RWPE2 (cell line): ENCODE measurements around the gene IL20RB.
A peak's percentile ranks its signal among the peaks of the same experiment; 100 is the strongest.

Source experiments
- ATAC-seq: fragments of 200-7000 bp; cut with Tn5 transposase; 3 replicates; pipeline ENCODE4 v1.9.1; 2021; ENCODE audit warnings: low read depth
- DNase-seq: peaks from one replicate; pipeline ENCODE4 v3.0.0-alpha.2; 2020; ENCODE audit warnings: low spot score
- H3K27ac ChIP-seq: fragments of 450-650 bp; 2 replicates; pipeline ENCODE4 v1.5.1; 2017; ENCODE audit warnings: mild to moderate bottlenecking; ENCODE audit not compliant: poor library complexity, severe bottlenecking
- H3K27me3 ChIP-seq: fragments of 250-450 bp; sonication (Bioruptor Pico); 2 replicates; pipeline ENCODE4 v1.5.1; 2021; ENCODE audit warnings: mild to moderate bottlenecking, moderate library complexity; ENCODE audit not compliant: insufficient read depth, poor library complexity, severe bottlenecking
- H3K36me3 ChIP-seq: fragments of 250-450 bp; sonication (Bioruptor Pico); 2 replicates; pipeline ENCODE4 v1.5.1; 2020; ENCODE audit warnings: low read depth, mild to moderate bottlenecking, moderate library complexity
- H3K4me1 ChIP-seq: fragments of 250-450 bp; sonication (Bioruptor Pico); 2 replicates; pipeline ENCODE4 v1.5.1; 2021; ENCODE audit warnings: mild to moderate bottlenecking, moderate library complexity; ENCODE audit not compliant: insufficient read depth, poor library complexity, severe bottlenecking
- H3K4me3 ChIP-seq: fragments of 250-450 bp; sonication (Bioruptor Pico); 2 replicates; pipeline ENCODE4 v1.5.1; 2021; ENCODE audit warnings: mild to moderate bottlenecking, moderate library complexity; ENCODE audit not compliant: severe bottlenecking
- H3K9me3 ChIP-seq: fragments of 250-450 bp; sonication (Bioruptor Pico); 2 replicates; pipeline ENCODE4 v1.5.1; 2021; ENCODE audit warnings: mild to moderate bottlenecking, moderate library complexity; ENCODE audit not compliant: severe bottlenecking
- CTCF ChIP-seq: fragments of 450-650 bp; IDR thresholded peaks from one replicate; pipeline ENCODE4 v1.5.1; 2017; ENCODE audit warnings: mild to moderate bottlenecking, moderate library complexity; ENCODE audit not compliant: poor library complexity, severe bottlenecking

The IL20RB gene

GRCh38 chr3:137035631-137036030 is 77.8 kb downstream of the IL20RB start:
- H3K36me3 ChIP-seq: no peaks in the 10 kb centered on the region
- DNase-seq (no peak), ATAC-seq (peak; percentile 64; the same call in 2 of the 3 replicates)
- H3K27ac ChIP-seq: no peak overlapping the region
- no peaks in the 10 kb centered on the region for H3K27me3 ChIP-seq
- peak; percentile 35 for TF ChIP-seq CTCF
- no peaks in the 10 kb centered on the region for H3K9me3 ChIP-seq
- H3K4me3 ChIP-seq: no peak overlapping the region
- H3K4me1 ChIP-seq: no peaks in the 10 kb centered on the region

DNA sequence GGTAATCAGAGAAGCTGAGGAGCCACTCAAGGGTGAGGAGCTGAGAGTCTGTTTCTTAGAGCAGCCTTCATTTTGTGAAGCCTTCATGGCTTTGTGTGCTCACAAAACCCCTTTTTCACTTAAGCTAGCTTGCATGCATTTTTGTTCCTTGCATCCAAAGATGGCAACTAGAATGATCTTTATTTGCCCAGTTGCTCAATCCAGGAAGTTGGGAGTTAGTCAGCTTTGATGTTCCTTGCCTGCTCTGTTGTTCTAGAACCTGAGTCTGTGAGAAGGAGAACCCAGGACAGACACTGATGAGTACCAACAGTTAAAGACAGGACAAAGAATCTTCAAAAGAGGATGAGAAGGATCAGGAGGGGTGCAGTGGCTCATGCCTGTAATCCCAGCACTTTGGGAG is 81.8 kb downstream of the IL20RB start:
- H3K9me3 ChIP-seq: no peaks in the 10 kb centered on the region
- ATAC-seq: no peak
- no peaks in the 10 kb centered on the region for H3K27me3 ChIP-seq
- no peaks in the 10 kb centered on the region for H3K4me1 ChIP-seq
- H3K4me3 ChIP-seq: no peak overlapping the region
- no peak for DNase-seq
- H3K36me3 ChIP-seq: no peaks in the 10 kb centered on the region
- TF ChIP-seq CTCF: no peak
- no peak overlapping the region for H3K27ac ChIP-seq

GRCh38 chr3:137041251-137041650 is 83.5 kb downstream of the IL20RB start:
- Histone ChIP-seq H3K9me3 (no peaks in the 10 kb centered on the region), H3K27me3 (no peaks in the 10 kb centered on the region), H3K27ac (no peak overlapping the region), H3K36me3 (no peaks in the 10 kb centered on the region), H3K4me3 (no peak overlapping the region), H3K4me1 (no peaks in the 10 kb centered on the region)
- DNase-seq (no peak), ATAC-seq (no peak)
- TF ChIP-seq CTCF: no peak

DNA sequence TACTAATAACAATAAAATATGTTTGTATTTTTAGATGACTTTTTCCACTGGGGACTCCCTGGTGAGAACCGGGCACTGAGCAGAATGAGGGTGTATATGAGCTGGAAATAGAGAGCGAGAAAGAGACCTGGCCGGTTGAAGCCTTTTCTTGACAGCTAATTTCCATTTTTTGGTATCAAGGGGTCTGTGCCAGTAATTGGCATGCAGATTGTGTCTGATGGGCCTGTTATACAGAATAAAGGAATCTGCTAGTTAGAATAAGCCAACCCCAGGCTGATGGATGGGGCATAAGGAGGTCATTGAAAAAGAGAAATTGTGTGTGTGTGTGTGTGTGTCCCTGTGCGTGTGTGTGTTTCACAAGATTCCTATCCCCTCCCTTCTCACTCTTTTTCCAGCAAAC is 83.9 kb downstream of the IL20RB start:
- Histone ChIP-seq H3K27me3 (no peaks in the 10 kb centered on the region), H3K27ac (no peak overlapping the region), H3K4me1 (no peaks in the 10 kb centered on the region), H3K36me3 (no peaks in the 10 kb centered on the region), H3K4me3 (no peak overlapping the region), H3K9me3 (no peaks in the 10 kb centered on the region)
- ATAC-seq (no peak), DNase-seq (no peak)
- no peak for TF ChIP-seq CTCF

DNA sequence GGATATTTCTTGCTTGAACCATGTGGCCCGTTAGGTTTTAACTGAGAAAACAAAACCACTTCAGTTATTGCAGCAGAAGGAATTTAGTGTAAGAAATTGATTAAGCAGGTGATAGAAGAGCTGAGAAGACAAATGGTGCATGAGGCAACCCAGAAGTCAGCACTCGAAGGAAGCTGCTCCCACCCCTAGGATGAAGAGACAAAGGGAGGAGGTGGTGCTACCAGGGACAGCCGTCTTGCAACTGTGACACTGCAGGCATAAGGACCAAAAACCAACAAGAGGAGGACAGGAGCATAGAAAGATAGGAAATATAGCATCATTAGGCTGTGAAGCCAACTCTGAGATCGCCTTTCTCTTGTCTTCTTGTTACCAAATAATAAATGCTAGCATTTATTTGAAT is 89.0 kb downstream of the IL20RB start:
- DNase-seq: no peak

More for the DNA sequence above, 89.0 kb downstream of the IL20RB start:
- H3K27ac ChIP-seq: no peak overlapping the region
- H3K4me1 ChIP-seq: no peaks in the 10 kb centered on the region
- H3K4me3 ChIP-seq: no peak overlapping the region
- H3K36me3 ChIP-seq: no peaks in the 10 kb centered on the region
- no peaks in the 10 kb centered on the region for H3K27me3 ChIP-seq
- ATAC-seq: no peak
- H3K9me3 ChIP-seq: no peaks in the 10 kb centered on the region
- TF ChIP-seq CTCF: no peak
